Measurements from ENCODE around the gene TTN. TPM values are rescaled to one million over a fixed set of nuclear protein-coding genes. Genes with fewer than 3 reads are reported as not detected.

Gene TTN
- total and polyA plus RNA-seq, 2 of the 8 experiments (the other 6 are each of a cell fraction or from before 2014, with no cell fraction given), result 0.30 to 9.7 TPM

- Histone ChIP-seq H3K79me1 (ENCODE audit: low read depth, low read length) (no peaks in the 10 kb centered on the region), H3K9me3 (ENCODE audit: insufficient read depth in 2 of 2, low read depth in 1 of 2, low read length in 1 of 2) (no peaks in the 10 kb centered on the region; a peak in 1 of 4 replicates), H3K14ac (ENCODE audit: insufficient read length) (no peak overlapping the region), H3K4me2 (ENCODE audit: insufficient read depth in 1 of 2, low read depth in 2 of 2, low read length in 2 of 2) (no peak overlapping the region), H3K18ac (ENCODE audit: extremely low read depth, low read length) (no peak overlapping the region), H4K8ac (ENCODE audit: extremely low read depth, insufficient read depth, low read length) (no peak overlapping the region), H3K23ac (ENCODE audit: insufficient read length) (no peak overlapping the region), H3K36me3 (ENCODE audit: control insufficient read depth in 2 of 4, insufficient read depth in 4 of 4, low read length in 3 of 4) (no peaks in the 10 kb centered on the region; a peak in 1 of 8 replicates), H2BK120ac (replicated peaks; ENCODE audit: low read depth, low read length) (no peak overlapping the region), H4K5ac (ENCODE audit: insufficient read length, low read depth, low read length) (no peak overlapping the region), H3K9ac (replicated peaks in 1 of 4; ENCODE audit: extremely low read depth in 1 of 4, low read depth in 3 of 4, low read length in 3 of 4) (no peak overlapping the region), H3K79me2 (ENCODE audit: control insufficient read depth in 1 of 2, insufficient read depth in 2 of 2, low read length in 2 of 2) (no peaks in the 10 kb centered on the region), H3K4ac (replicated peaks; ENCODE audit: insufficient read length, low read depth, low read length) (no peak overlapping the region), H3K23me2 (ENCODE audit: low read depth, low read length) (no peaks in the 10 kb centered on the region), H2AK5ac (ENCODE audit: low read depth, low read length) (no peak overlapping the region), H2BK5ac (ENCODE audit: low read depth, low read length) (no peak overlapping the region), H2AFZ (ENCODE audit: low read length) (no peak overlapping the region), H2BK20ac (ENCODE audit: low read length) (no peak overlapping the region), H2BK12ac (ENCODE audit: low read depth, low read length) (no peak overlapping the region), H4K20me1 (replicated peaks in 1 of 2; ENCODE audit: control insufficient read depth in 1 of 2, insufficient read depth in 2 of 2, low read length in 2 of 2) (no peaks in the 10 kb centered on the region), H3K4me1 (replicated peaks in 1 of 4; ENCODE audit: control insufficient read depth in 3 of 4, insufficient read depth in 4 of 4, low read length in 3 of 4) (no peaks in the 10 kb centered on the region), H3K27ac (ENCODE audit: low read depth, low read length) (no peak overlapping the region), H3K4me3 (ENCODE audit: extremely low read depth in 1 of 4, insufficient read depth in 2 of 4, low read depth in 3 of 4, low read length in 4 of 4) (no peak overlapping the region), H4K91ac (replicated peaks; ENCODE audit: insufficient read length, low read length) (no peak overlapping the region), H3K56ac (replicated peaks; ENCODE audit: insufficient read length, low read depth, low read length) (no peak overlapping the region), H3K27me3 (replicated peaks in 1 of 4; ENCODE audit: control insufficient read depth in 3 of 4, extremely low read depth in 1 of 4, insufficient read depth in 3 of 4, low read length in 3 of 4) (no peaks in the 10 kb centered on the region), H2BK15ac (ENCODE audit: low read length) (no peak overlapping the region)
- 90% methylated on average over 6 of the region's 6 CpGs; no CpG with 5 or more reads in 1 of the 2 experiments for WGBS, 2 experiments (ENCODE audit: extremely low coverage in 1 of 2, insufficient coverage in 1 of 2, insufficient read length in 1 of 2, insufficient replicate concordance in 2 of 2, low coverage in 1 of 2, low lambda C conversion rate in 2 of 2, missing lambda C conversion rate in 1 of 2)
- ChIA-PET CTCF (ENCODE audit: partially characterized antibody) (interaction anchor here (4.6 kb wide), 1 partner anchor 14 kb away, joined by 21 read pairs; no protein-coding TSS in a partner anchor), POLR2A (ENCODE audit: partially characterized antibody) (no interaction called here)
- FAIRE-seq (no peak), DNase-seq (ENCODE audit: low read depth in 1 of 2, low spot score in 2 of 2) (no peak)
- TF ChIP-seq CREB1 (IDR thresholded peaks at IDR 0.05), result no peak
- TF ChIP-seq RBBP5 (IDR thresholded peaks at IDR 0.05; ENCODE audit: borderline replicate concordance, low read depth, low read length), result no peak
- no peak for TF ChIP-seq EP300 (IDR thresholded peaks at IDR 0.05; ENCODE audit: borderline replicate concordance in 1 of 2, low read depth in 2 of 2, low read length in 2 of 2)
- TF ChIP-seq ATF2 (IDR thresholded peaks at IDR 0.05; ENCODE audit: low read length), result no peak
- TF ChIP-seq CTBP2 (IDR thresholded peaks at IDR 0.05; ENCODE audit: borderline replicate concordance, insufficient read depth, insufficient read length, low read length), result no peak
- TF ChIP-seq TCF12 (IDR thresholded peaks at IDR 0.05; ENCODE audit: low read depth, low read length), result no peak
- TF ChIP-seq RFX5 (IDR thresholded peaks at IDR 0.05; ENCODE audit: borderline replicate concordance, low read depth, low read length), result no peak
- TF ChIP-seq YY1 (IDR thresholded peaks at IDR 0.05; ENCODE audit: low read depth, low read length), result no peak
- TF ChIP-seq BCL11A (IDR thresholded peaks at IDR 0.05; ENCODE audit: low read depth in 2 of 2, low read length in 2 of 2), result no peak
- TF ChIP-seq ZNF274 (IDR thresholded peaks at IDR 0.05; ENCODE audit: borderline replicate concordance, extremely low read depth, low read length), result no peak
- no peak for TF ChIP-seq USF2 (IDR thresholded peaks at IDR 0.05; ENCODE audit: low read length)
- TF ChIP-seq POU5F1 (IDR thresholded peaks at IDR 0.05; ENCODE audit: low read depth, low read length), result no peak
Observed at GRCh38 chr2:178715366-178715765, 91.9 kb downstream of the TTN start.

Data from H1 (cell line).